GM19455 (cell line): ENCODE data around the gene SLC12A9.
A peak's percentile ranks its signal among the peaks of the same experiment; 100 is the strongest.
"Not testable (repeated sequence)": the region's sequence is repeated elsewhere in the genome, so short reads cannot be mapped to it uniquely, and the experiment has no call there.

Source experiments
- ATAC-seq: cut with Tn5 transposase; IDR thresholded peaks from one replicate; pipeline ENCODE4 v1.9.1; 2021; ENCODE audit not compliant: unreplicated experiment

Gene SLC12A9, protein sequence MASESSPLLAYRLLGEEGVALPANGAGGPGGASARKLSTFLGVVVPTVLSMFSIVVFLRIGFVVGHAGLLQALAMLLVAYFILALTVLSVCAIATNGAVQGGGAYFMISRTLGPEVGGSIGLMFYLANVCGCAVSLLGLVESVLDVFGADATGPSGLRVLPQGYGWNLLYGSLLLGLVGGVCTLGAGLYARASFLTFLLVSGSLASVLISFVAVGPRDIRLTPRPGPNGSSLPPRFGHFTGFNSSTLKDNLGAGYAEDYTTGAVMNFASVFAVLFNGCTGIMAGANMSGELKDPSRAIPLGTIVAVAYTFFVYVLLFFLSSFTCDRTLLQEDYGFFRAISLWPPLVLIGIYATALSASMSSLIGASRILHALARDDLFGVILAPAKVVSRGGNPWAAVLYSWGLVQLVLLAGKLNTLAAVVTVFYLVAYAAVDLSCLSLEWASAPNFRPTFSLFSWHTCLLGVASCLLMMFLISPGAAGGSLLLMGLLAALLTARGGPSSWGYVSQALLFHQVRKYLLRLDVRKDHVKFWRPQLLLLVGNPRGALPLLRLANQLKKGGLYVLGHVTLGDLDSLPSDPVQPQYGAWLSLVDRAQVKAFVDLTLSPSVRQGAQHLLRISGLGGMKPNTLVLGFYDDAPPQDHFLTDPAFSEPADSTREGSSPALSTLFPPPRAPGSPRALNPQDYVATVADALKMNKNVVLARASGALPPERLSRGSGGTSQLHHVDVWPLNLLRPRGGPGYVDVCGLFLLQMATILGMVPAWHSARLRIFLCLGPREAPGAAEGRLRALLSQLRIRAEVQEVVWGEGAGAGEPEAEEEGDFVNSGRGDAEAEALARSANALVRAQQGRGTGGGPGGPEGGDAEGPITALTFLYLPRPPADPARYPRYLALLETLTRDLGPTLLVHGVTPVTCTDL

DNA sequence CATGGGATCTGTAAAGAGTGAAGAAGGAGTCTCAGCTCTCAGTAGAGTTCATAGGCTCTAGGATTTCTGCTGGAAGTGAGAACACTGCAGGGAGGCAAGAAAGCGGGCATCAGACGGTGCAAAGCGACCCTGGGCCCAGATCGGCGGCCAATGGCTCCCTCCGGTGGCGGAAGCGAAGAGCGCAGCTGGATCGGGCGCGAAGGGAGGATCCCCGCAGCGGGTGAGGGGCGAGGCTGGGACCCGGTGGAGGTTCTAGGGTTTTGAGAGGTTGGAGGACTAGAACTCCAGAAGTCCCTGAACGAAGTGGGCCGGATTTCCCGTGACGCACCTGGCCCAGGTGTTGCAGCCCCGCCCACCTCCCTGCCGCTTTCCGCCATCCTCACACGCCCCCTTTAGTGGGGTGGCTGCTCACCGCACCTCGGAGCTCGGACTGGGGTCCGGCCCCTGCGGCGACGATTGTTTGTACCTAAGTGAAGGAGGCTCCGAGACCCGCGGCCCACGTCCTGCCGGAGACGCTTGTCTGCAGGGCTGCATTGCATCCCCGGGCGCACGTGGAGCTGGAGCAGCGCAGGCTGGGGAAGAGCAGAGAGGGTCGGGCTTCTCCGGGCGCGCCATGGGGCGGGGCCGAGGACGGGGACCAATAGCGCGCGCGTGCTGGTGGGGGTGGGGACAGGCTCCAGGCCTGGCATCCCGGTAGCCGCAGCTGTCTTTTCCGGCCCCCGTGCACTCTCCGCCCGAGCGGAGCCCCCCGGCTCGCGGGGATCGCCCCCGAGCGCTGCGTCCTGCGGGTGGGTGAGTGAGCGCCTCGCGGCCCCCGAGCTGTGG lies at the start of gene SLC12A9:
Gene SLC12A9, plus strand, starts transcription at position 666 of the 825 bp plus-strand sequence. CDS start 1,485 bp downstream, outside the sequence.
- peak; percentile 93 for ATAC-seq

DNA sequence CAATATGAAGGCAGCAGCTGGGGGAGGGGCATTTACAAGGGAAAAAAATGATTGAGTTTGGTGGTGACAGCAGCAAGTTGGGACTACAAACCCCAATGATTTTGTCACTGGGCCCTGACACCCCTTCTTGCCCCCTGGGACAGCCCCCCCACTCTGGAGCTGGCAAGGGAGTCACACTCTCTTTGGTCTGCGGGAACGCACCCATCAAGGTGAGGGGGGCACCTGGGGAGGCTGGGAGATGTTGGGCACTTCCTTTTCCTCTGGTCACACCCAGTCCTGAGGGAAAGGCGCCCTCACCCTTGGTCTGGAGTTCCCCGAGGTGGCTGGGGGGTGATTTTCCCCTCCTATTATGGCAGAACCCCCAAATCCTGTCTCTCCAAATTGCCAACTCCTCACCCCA lies 49.6 kb upstream of the SLC12A9 start:
- no peak for ATAC-seq

GRCh38 chr7:100803398-100804161 lies 48.9 kb upstream of the SLC12A9 start:
- peak; percentile 97 for ATAC-seq

DNA sequence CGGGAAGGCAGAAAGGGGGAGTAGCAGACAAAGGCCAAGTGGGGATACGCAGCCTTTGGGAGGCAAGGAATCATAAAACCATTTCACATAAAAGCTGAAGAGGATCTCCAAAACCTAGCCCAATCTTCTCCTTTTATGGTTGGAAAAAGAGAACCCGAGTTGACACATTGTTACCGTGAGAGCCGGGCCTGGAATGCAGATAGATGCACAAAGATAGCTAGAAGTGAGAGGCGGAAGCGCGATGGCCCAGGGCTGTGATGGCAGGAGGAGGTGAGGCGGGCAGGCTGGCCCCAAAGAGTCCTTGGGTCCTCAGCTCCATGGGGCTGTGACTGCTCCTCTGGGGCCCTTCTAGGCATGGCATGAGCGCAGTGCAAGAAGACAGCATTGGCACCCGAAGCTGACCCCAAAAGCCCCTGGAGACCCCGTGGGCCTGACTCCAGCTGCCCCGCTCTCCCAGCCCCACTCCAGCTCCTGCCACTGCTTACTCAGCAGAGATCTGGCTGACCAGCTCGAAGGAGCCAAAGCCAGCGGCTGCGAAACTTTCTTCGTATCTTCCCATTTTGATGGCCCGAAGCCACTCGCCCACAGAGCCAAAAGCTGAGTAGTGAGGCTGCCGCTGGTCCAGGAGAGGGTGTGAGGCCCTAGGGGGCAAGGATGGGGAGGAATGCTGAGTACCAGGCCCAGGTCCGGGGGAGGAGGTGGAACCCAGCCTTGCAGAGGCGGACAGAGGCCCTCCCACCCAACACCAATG lies 47.7 kb upstream of the SLC12A9 start:
- ATAC-seq: no peak

- ATAC-seq: no peak
Measured at GRCh38 chr7:100806276-100806675, 46.2 kb upstream of the SLC12A9 start.

GRCh38 chr7:100806883-100807282 lies 45.6 kb upstream of the SLC12A9 start:
- not testable (repeated sequence) for ATAC-seq

DNA sequence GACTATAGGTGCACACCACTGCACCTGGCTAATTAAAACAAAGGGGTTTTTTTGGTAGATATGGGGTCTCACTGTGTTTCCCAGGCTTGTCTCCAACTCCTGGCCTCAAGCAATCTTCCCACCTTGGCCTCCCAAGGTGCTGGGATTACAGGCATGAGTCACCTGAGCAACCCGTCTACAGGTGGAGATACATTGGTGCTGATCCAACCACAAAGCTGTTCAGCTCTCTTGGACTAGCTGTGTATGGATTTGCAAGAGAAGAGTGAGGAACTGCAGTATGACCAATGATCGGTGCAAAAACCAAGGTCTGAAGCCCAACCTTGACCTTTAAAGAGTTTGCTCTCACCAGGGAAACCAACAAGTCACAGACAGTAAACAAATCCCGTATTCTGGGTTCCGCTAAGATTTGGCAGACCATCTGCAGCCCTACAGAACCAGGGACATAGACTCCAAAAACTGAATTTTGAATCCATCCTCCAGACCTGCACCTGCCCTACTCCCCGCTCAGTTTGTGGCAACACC lies 44.1 kb upstream of the SLC12A9 start:
- ATAC-seq: no peak

GRCh38 chr7:100811480-100811879 lies 41.0 kb upstream of the SLC12A9 start:
- no peak for ATAC-seq

- ATAC-seq: no peak
Measured at GRCh38 chr7:100812729-100813128, 39.8 kb upstream of the SLC12A9 start.

DNA sequence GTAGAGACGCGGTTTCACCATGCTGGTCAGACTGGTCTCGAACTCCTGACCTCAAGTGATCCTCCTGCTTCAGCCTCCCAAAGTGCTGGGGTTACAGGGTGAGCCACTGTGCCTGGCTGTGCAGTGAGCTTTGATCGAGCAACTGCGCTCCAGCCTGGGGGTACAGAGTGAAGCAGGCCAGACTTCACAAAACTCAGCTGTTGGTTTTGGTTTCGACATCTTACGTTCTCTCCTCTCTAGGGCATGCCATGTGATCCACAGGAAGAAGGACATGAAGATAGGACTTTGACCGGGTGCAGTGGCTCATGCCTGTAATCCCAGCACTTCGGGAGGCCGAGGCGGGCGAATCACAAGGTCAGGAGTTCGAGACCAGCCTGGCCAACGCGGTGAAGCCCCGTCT lies 36.0 kb upstream of the SLC12A9 start:
- not testable (repeated sequence) for ATAC-seq

GRCh38 chr7:100817097-100817496 lies 35.4 kb upstream of the SLC12A9 start:
- ATAC-seq: no peak

- no peak for ATAC-seq
Measured at GRCh38 chr7:100818366-100818765, 34.1 kb upstream of the SLC12A9 start.

DNA sequence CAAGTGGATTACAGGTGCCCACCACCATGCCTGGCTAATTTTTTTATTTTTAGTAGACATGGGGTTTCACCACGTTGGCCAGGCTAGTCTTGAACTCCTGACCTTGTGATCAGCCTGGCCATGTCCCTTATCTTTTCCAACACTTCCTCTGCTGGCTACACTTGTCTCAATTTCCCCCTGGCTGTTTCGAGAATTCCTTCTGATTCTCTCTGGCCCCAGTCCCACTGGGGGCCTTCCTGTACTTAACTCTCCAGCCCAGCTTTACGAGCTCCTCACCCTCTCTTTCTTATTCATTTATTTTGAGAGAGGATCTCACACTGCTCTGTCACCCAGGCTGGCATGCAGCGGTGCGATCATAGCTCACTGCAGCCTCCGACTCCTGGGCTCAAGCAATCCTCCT lies 33.7 kb upstream of the SLC12A9 start:
- ATAC-seq: no peak

- ATAC-seq: no peak
Measured at GRCh38 chr7:100819586-100819985, 32.9 kb upstream of the SLC12A9 start.

GRCh38 chr7:100822236-100823139 lies 30.0 kb upstream of the SLC12A9 start:
- no peak for ATAC-seq

DNA sequence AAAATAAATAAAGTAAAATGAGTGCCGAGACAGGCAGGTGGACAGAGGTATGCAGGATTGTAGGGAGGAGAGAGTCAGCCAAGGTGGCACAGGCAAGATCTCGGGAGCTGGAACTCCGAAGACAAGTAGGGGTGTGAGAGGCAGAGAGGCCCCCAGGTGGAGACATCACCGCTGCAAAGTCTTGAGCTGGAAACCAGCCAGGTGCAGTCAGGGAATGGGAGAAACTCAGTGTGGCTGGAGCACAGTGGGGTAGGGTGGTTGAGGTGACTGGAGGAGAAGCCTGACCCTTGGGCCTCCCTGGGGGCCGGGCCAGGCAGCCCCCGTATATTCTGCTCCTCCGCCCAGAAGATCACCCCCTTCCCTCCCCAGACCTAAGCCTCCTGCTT lies 29.4 kb upstream of the SLC12A9 start:
- no peak for ATAC-seq

GRCh38 chr7:100823534-100823933 lies 29.0 kb upstream of the SLC12A9 start:
- ATAC-seq: no peak

- ATAC-seq: no peak
Measured at GRCh38 chr7:100824499-100825214, 27.9 kb upstream of the SLC12A9 start.
